PC-9 (cell line): Measurements from ENCODE around the gene SPCS3.

ENCODE experiments used
- CTCF ChIP-seq: fragments of 200-600 bp; sonication (generic); conservative IDR thresholded peaks from 2 replicates; pipeline ENCODE4 v1.6.1; 2017; ENCODE audit warnings: mixed run types, antibody characterized with exemption, mild to moderate bottlenecking, moderate library complexity
- EZH2 ChIP-seq: fragments of 200-600 bp; sonication (generic); IDR thresholded peaks from 2 replicates; pipeline ENCODE4 v1.8.0; 2017; ENCODE audit warnings: antibody characterized with exemption, low read depth

- TF ChIP-seq CTCF (no peak), EZH2 (no peak)
Measured at GRCh38 chr4:176342384-176342783, 22.6 kb downstream of the SPCS3 start.
